ENCODE results near the gene NEUROD1. TPM values are rescaled to one million over a fixed set of nuclear protein-coding genes. Genes with fewer than 3 reads are reported as not detected.

Gene NEUROD1
- total and polyA plus RNA-seq, 8 donors = 0.75 to 2.1 (median 1.2) TPM; not detected in 2

- no peaks in the 10 kb centered on the region for H3K9me3 ChIP-seq
- no peak for ATAC-seq
- H3K27me3 ChIP-seq = peaks cover 16 to 44% of the 10 kb centered on the region in 2 donors
- intact Hi-C loops (cut with DNase I) = no loop called here
- H3K27ac ChIP-seq = no peak overlapping the region
- no peak for DNase-seq
- no peaks in the 10 kb centered on the region for H3K36me3 ChIP-seq
- TF ChIP-seq CTCF (IDR thresholded peaks at IDR 0.05) = no peak
- H3K4me3 ChIP-seq = no peak overlapping the region
- no peaks in the 10 kb centered on the region for H3K4me1 ChIP-seq
Observed at GRCh38 chr2:181673173-181673572, 7.1 kb downstream of the NEUROD1 start.

- Histone ChIP-seq H3K27me3 (peaks cover 10 to 38% of the 10 kb centered on the region in 2 donors), H3K4me3 (no peak overlapping the region), H3K27ac (no peak overlapping the region), H3K9me3 (no peaks in the 10 kb centered on the region), H3K4me1 (no peaks in the 10 kb centered on the region), H3K36me3 (no peaks in the 10 kb centered on the region)
- no peak for ATAC-seq
- DNase-seq = no peak
- TF ChIP-seq CTCF (IDR thresholded peaks at IDR 0.05) = no peak
- intact Hi-C loops (cut with DNase I) = no loop called here
Observed at GRCh38 chr2:181672255-181673008, 7.9 kb downstream of the NEUROD1 start.

- no peaks in the 10 kb centered on the region for H3K36me3 ChIP-seq
- H3K9me3 ChIP-seq = peaks cover 0 to 11% of the 10 kb centered on the region in 2 donors
- H3K4me1 ChIP-seq = no peaks in the 10 kb centered on the region
- intact Hi-C loops (cut with DNase I) = no loop called here
- TF ChIP-seq CTCF (IDR thresholded peaks at IDR 0.05) = no peak
- H3K27ac ChIP-seq = no peak overlapping the region
- no peak overlapping the region for H3K4me3 ChIP-seq
- H3K27me3 ChIP-seq = peaks cover 0 to 24% of the 10 kb centered on the region in 2 donors
- no peak for DNase-seq
- no peak for ATAC-seq
Observed at GRCh38 chr2:181670632-181671031, 9.7 kb downstream of the NEUROD1 start.

DNA sequence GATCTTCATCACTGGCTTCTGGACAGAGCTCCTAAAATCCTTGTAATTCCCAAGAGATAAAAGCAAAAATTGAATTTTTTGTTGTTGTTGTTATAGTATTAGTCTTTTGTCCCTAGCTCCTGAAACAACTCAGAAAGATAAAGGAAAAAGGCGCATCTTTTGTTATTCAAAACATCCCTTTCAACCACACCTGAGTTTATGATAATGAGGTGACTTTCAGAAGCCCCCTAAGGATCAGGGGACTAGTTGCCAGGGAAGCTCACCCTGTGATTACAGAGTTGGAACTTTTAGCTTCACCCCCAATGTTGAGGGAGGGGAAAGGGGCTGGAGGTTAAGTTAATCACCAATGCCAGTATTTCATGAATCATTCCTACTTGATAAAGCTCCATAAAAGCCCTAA lies 13.1 kb downstream of the NEUROD1 start:
- intact Hi-C loops (cut with DNase I) = no loop called here
- Histone ChIP-seq H3K27me3 (peaks cover 0 to 5% of the 10 kb centered on the region in 2 donors), H3K4me3 (no peak overlapping the region)

More for the DNA sequence above, 13.1 kb downstream of the NEUROD1 start:
- no peak for ATAC-seq
- TF ChIP-seq CTCF (IDR thresholded peaks at IDR 0.05) = no peak
- Histone ChIP-seq H3K27ac (no peak overlapping the region), H3K36me3 (no peaks in the 10 kb centered on the region), H3K4me1 (no peaks in the 10 kb centered on the region), H3K9me3 (peaks cover 0 to 17% of the 10 kb centered on the region in 2 donors)
- DNase-seq = no peak
